Stimulated activated CD8-positive, alpha-beta memory T cell treated with anti-CD3 and anti-CD28 coated beads, Interleukin-12 subunit alpha, Interleukin-12 subunit beta, amount 100 ng/mL, for 1 hour (primary cell): ENCODE results near the gene GFOD2.

ENCODE experiments used
- DNase-seq: peaks from one replicate; pipeline ENCODE4 v3.0.0-alpha.2; 2020; ENCODE audit warnings: low read depth

Gene GFOD2

DNA sequence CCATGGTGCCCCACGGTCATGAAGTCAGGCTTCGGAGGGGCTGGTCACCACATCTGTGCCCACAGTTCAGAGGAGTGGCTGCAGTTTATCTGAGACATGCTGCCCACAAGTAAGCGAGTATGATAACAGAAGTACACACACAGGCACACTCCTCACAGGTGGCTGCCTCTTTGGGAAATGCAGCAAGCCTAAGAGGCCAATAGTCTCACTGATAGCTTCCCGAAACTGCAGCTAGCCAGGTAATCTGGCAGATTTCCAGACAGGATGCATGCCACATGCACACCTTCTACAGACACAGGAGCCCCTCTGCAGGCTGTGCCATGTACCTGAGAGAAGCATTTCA lies 12.6 kb upstream of the GFOD2 start:
- no peak for DNase-seq

DNA sequence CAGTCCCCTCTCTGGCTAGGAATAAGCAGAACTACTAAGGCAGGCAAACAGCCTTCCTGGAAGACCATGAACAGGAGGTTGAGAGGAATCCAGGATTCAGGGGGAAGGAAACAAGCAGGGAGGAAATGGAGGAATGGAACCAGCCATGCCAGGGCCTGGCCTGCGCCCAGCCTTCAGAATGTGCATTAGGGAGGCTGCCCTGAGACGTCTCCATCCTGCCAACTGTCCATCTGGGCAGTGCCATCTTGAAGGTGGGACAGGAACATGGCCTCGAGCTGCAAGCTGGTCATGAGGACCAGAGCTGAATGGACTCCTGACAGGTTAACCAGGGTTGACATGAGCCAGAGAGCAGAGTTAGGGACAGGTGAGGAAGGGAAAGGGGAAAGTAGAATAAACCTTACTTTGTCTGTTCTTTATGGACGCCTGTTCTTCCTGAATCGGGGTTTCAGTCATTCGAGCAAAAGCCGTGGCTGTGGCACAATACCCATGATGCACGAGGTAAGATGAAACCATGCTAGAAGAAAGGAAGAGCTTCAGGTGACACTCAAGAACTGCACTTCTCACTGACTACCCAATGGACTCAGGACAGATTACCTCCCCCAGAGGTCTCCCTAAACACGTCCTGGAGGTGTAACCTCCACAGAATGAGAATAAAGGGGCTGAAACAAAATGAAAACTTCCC lies 12.1 kb upstream of the GFOD2 start:
- no peak for DNase-seq

DNA sequence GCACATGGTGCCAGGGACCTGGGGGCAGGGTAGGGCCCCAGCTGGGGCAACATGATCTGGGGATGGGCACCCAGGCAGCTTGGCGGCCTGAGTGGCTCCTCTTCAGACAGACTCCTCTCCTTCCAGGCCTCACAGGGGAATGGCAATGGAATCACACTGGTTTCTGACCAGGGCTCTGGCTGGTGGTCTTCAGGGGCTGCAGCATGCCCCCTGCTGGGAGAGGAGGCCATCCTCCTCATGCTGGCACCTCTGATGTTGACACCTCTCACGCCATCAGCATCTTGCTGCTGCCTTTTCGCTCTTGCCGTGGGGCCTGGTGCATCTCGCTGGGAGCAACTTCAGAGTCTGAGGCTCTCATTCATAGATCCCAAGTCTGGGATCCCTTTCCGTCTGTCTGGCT lies 11.2 kb upstream of the GFOD2 start:
- no peak for DNase-seq

DNA sequence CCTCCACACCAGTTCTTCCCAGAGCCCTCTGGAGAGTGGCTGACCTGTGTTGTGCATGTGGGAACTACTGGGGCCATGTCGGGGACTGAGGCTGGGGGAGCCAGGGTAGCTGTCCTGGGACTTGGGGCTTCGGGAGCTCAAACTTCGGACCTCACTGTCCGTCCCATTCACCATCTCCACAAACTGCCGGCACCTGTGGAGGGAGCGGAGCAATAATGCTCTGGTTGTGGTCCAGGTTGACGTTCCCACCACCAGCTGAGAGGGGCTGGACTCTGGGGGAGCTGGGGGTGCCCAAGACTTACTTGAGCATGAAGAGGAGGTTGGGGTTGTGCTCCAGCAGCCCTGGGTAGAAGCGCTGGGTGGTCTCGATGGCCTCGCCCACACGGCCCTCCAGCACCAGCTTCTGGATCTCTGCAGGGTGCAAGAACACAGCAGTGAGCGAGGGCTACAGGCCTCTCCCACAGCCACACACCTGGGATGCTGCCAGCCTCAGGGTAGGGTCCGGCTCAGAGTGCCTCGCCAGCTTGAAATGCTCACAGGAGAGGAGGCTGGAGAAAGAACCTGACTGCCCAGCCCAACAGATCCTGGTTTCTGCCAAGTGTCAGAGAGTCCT lies 10.6 kb upstream of the GFOD2 start:
- no peak for DNase-seq

DNA sequence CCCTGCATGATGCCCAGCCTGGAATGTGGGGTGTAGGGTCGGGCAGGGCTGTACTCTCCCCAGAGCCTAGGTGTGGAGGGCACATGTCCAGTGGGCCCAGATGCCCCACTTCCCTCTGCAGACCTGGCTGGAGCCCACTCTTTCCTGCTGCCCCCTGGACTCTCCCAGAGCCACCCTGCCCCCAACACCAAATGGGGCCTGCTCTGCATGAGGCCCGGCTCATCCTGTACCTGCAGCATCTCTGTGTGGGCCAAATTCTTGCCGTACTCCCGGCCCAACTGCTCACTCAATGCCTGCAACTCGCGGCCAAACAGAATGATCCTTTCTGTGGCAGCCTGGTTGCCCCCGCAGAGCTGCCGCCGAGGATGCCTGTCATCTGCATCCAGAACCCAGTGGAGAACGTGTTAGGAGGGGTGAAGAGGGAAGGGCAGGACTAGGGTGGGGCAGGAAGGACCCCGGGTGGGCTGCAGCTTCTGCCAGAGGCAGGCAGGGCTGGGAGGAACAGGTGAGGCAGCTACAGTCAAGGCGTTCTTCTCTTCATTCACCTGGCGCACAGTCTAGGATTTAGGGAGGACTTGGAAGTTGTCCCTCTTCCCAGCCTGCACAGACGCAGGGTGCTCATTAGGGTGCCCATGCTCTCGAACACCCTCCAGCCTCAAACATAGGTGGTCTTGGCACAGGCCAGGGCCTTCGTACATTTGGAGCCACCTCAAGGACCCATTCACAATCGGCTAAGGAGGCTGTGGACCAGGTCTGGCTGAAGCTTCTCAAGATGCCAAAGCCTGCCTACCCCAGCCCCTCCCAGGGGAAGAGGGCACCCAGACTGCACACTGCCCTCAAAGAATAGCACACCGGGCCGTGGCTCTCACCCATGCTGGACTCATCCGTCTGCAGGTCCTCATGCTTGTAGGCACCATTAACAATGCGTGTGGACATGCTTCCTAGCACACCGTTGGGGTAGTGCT lies 8.7 kb upstream of the GFOD2 start:
- DNase-seq, result no peak

DNA sequence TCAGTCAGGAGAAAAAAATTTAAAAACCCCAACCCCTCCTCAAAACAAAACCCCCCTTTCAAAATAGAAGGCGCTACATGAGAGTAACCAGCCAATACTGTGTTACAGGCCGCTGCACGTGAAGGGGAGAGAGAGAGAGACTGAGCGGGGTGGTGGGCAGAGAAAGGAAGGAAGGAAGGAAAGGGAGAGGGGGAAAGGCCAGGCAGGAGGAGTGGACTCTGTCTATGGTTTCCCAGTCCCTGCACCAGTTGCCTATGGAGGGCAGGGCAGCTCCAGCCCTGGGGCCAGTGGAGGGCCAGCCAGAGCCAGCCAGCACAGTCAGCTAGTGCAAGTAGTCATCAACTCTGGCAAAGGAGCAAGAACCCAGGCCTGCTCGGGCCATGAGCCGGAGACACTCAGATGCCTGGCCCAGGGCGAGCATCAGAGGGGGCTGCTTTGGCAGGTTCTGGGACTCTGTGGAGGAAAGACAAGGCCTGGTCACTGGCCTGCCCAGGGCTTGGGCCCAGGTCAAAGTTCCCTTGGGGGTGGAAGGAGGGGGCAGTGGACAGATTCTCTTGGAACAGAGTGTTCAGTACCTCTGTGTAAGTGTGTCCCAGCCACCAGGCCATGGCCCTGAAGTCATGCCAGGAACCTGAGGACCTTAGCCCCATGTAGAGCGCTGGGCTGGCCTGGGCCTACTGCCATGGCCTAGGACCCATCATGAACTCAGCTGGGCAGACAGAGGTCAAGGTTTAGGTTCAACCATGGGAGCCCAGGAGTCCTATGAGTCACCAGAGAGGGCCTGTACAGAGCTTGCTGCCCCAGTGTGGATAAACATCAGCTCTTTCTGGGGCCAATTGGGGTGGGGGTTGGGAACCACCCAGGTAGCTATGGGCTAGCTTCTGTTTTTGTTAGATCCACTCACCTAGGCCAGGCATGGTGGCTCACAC lies 7.3 kb upstream of the GFOD2 start:
- no peak for DNase-seq

DNA sequence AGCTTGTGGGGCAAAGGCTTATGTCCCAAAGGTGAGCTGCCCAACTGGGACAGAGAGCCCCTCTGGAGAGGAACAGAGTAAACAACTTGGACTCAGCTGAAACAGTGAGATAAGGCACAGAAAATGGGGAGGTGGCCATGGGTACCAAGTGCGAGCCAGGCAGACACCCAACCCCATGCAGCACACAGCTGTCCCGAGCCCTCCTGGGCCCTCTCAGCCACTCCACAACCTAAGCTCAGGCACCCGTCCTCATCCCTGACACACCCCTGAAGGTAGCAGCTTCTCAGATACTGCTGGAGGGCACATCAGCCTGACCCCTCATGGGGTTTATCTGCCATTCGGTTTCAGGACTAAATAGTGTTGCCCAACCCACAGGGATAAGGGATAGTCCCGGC lies 4.8 kb upstream of the GFOD2 start:
- DNase-seq, result no peak

DNA sequence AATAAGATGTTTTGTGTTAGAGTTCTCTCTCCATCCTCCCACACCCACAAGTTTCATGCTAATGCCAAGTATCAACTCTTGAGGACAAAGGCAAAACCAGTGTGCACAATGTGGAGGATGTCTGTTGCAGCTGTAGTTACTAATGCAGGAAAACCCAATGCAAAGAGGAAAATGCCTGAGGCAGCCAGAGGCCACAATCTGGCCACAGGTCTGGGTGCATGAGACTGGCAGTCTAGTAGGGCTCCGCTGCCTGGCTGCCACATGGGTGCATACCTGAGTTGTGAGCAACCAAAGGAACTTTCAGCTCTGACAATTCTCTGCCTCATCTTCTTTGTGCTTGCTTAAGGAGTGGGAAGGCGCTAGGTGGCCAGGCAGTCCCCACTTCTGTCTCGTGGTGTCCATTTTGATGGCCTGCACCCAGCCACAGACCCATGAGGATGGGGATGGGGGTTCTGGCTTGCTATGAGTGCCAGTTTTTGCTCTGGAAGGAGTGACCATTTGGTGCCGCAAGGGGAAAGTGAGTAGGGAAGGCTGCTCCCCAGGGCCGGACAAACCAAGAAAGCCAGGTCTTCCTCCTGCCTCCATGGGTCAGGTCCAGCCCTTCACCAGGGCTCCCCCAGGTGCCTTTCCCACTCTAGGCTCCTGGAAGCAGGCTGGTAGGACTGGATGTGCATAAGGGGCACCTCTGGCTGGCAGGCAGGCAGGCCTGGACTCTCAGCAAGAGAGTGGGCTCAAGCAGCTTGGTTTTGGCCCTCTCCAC lies 4.2 kb upstream of the GFOD2 start:
- DNase-seq, result no peak

DNA sequence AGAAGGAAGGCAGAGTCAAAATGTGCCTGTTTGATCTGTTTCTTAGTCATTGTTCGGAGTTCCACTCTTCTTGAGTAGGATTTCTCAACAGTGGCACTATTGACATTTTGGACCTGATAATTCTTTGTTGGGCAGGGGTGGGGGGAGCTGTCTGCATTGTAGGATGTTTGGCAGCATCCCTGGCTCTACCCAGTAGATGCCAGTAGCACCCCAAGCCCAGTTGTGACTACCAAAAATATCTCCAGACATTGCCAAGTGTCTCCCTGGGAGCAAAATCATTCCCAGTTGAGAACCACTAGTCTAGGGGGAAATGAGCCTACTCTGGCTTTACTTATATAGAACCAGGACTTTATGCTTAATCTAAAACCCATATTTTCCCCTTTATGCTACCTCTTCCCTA lies 1.1 kb upstream of the GFOD2 start:
- no peak for DNase-seq

DNA sequence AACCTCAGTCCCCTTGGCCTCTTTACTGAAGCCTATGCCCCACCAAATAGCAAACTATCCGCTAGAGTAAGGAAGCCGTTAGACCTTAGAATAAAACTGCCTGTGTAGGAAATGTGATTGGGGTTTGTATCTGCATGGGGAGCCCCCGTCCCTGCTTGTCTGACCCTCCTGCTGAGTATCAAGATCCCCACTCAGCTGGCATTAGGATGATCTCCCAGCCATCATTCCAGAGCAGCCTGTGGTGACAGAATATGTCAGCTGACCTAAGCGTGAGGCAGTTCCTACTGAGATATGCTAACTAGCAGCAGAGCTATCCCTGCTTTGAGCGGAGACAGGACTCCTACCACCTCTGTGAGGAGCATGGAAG lies 645 bp upstream of the GFOD2 start:
- DNase-seq, result no peak

DNA sequence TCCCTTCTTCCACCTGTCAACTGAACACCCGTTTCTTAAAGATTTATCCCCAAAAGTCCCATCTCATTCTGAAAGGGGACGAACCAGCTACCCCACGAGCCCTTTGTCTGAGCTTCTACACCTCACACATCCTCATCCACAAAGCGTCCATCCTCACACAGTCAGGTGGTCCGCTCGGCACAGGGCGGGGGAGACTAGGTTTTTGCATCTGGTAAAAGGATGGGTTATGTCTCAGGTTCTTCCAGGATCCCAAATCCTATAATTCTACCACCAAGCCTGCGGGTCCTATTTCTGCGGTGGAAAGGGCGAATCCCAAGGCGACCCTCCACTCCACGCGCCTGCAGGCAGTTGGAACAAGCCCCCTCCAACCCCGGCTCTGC lies 458 bp downstream of the GFOD2 start:
- no peak for DNase-seq

DNA sequence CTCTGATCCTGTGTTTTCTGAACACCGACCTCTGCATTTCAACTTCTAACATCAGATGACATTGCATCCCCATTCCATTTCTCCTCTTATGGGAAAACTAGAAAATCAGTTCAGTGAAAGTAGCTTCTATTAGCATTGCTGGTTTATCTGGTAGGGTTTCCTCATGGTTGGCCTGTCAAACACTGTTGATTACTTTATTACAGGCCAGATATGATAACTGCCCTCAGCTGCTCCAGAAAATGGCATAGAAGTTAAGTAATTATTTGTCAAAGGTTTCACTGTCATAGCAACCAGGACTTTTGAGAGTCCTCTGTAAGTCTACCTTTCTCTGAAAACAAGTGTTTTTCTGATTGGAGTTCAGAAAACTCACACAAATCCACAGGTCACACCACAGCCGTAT lies 3.0 kb downstream of the GFOD2 start:
- DNase-seq, result no peak

DNA sequence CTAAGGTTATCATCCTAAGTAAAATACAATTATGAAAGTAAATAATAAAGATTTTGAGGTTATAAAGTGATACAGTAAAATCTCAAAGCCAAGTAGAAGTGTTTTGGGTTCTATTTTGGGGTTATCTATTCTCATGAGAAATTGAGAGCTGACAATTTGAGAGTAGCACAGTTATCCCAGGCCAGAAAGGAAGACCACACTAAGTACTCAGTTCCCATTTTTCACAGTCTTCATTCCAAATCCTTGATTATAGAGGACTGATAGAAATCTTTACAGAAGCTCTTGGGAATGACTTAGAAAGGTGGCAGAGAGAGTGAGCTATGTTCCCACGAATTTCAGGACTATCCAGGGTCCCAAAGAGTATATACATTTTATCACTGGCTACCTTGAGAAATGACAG lies 4.6 kb downstream of the GFOD2 start:
- DNase-seq, result no peak

DNA sequence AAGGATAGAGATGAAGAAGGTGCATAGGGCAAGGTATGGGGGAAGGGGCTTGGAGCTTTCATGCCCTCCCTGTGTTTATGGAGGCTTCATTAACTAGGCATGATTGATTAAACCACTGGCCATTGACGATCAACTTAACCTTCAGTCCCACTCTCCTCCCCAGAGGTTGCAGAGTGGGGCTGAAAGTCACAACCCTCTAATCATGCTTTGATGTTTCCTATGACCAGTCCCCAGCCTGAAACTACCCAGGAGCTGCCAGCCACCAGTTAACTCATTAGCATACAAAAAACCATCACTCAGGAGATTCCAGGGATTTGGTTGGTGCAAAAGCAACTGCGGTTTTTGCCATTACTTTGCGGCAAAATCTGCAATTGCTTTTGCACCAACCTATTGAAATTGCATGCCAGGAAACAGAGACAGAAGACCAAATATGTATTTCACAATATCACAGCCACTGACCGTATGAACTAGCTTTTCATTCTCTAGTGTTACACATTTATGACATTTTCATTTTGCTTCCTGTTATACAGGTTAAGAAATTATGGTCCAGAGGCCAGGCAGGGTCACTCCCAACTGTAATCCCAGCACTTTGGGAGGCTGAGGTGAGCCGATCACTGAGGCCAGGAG lies 5.4 kb downstream of the GFOD2 start:
- DNase-seq, result no peak

DNA sequence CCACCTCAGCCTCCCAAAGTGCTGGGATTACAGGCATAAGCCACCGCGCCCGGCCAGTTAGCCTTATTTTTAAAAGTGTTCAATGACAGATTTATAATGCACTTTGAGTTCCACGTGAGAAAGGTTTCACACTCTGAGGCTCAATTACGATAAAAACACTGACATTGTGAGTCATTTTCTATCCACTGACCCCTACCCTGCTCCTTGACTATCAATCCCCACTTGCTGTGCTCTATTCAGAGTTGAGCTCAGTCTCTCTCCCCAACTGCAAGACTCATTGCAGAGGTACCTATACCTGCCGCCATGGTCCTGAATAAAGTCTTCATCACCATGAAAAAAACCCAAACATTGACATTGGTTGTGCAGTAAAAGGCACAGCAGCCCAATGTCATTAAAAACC lies 8.5 kb downstream of the GFOD2 start:
- no peak for DNase-seq

DNA sequence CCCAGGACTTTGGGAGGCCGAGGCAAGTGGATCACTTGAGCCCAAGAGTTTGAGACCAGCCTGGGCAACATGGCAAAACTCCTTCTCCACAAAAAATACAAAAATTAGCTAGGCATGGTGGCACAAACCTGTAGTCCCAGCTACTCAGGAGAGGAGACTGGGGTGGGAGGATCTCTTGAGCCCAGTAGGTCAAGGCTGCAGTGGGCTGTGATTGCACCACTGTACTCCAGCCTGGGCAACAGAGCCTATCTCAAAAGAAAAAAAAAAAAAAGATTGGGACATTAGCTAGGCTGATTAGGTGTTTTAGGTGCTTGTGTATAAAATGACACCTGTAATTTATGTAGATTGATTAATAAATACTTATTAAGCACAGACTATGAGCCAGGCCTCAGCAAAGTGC lies 10.1 kb downstream of the GFOD2 start:
- no peak for DNase-seq

DNA sequence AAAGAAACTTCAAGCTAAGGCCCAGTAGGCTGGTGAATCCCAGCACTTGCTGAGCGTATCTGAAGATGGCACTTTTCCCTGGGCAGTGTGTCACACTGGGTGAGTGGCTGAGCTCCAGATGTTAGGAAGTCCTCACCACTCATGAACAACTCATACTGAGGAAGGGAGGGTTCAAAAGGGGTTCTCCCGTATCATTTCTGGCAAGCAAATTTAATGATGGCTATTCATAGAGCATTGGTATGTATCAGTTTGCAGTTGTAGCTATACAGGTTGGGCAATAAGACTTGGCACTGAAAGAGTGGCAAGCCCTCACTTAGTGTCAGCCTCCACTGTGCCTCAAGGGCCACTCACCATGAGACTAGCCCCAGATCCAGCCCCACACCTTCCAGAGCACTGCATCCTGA lies 10.7 kb downstream of the GFOD2 start:
- no peak for DNase-seq

DNA sequence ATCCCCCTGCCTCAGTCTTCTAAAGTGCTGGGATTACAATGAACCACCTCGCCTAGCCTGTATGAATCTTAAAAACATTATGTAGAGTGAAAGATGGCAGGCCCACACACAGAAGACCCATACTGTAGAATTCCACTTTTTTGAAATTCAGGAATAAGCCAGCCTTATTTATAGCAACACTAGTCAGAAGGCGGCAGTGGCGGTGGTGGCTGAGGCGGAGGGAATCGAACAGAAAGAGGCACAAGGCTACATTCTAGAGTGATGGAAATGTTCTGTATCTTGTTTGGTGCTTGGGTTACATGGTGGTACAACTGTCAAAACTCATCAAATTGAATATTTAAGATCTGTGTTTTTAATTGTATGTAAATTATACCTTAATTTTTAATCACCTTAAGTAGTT lies 11.3 kb downstream of the GFOD2 start:
- DNase-seq, result no peak

DNA sequence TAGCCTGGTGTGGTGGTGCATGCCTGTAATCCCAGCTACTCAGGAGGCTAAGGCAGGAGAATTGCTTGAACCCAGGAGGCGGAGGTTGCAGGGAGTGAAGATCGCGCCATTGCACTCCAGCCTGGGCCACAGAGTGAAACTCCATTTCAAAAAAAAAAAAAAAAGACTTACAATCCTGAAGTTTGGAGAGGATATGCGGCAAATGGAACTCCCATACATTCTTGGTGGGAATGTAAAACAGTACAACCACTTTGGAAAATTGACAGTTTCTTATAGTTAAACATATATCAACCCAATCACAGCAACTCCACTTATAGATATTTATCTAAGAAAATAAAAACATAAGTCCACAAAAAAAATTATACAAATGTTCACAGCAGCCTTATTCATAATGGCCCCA lies 11.9 kb downstream of the GFOD2 start:
- no peak for DNase-seq

DNA sequence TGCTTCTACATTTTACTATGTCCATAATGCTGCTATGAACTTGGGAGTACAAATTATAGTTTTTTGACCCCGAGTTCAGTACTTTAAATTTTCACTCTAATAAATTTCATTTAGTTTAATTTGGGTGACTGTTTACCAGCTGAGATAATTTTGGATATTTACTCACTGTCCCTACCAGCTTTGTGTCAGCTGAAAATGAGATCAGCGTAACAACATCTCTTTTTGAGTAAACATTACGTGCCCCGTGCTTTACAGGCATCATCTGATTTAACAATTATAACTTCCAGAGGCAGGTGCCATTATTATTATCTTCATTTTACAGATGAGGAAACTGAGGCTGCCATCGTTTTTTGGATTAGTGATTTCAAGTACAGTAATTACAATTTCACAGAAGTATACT lies 15.0 kb downstream of the GFOD2 start:
- no peak for DNase-seq

DNA sequence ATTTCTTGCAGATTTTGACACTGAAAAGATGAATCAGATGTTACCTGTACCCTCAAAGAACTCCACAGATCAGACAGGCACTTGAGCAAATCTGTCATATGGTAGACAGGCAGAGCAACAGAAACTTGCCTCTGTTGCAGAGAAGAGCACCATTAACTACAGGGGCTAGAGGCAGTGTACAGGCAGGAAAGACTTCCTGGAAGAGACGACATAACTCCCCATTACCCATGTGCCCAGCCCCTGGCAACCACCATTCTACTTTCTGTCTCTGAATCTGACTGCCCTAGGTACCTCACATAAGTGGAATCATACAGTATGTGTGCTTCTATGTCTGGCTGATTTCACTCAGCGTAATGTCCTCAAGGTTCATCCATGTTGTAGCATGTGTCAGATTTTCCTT lies 15.5 kb downstream of the GFOD2 start:
- DNase-seq, result no peak
